Gastroesophageal sphincter (tissue), 3 donors: ENCODE results near the gene UBR4.

Experiments
- EP300 ChIP-seq: sonication (generic); formaldehyde crosslinking; IDR thresholded peaks from one replicate; pipeline ENCODE4 v1.6.1; 2017; ENCODE audit warnings: antibody characterized with exemption, mild to moderate bottlenecking
- POLR2A ChIP-seq, 2 donors: fragments of 450-650 bp; IDR thresholded peaks; one replicate each; pipeline ENCODE4 v1.6.1; 2017; ENCODE audit warnings: antibody characterized with exemption in 2 of 2, mild to moderate bottlenecking in 2 of 2, moderate library complexity in 1 of 2
- POLR2AphosphoS5 ChIP-seq: sonication (generic); formaldehyde crosslinking; IDR thresholded peaks from one replicate; pipeline ENCODE4 v1.6.1; 2017; ENCODE audit warnings: antibody characterized with exemption
- TF ChIP-seq, protein P1 (sequence below), 4 experiments: fragments of 200-600 bp in 2 of 4; fragments of 450-650 bp in 2 of 4; sonication (generic) in 1 of 4; IDR thresholded peaks; one replicate each; pipeline ENCODE4 v1.5.1; 2017 to 2019; ENCODE audit warnings: antibody characterized with exemption in 4 of 4, mild to moderate bottlenecking in 2 of 4, moderate library complexity in 2 of 4

DNA sequence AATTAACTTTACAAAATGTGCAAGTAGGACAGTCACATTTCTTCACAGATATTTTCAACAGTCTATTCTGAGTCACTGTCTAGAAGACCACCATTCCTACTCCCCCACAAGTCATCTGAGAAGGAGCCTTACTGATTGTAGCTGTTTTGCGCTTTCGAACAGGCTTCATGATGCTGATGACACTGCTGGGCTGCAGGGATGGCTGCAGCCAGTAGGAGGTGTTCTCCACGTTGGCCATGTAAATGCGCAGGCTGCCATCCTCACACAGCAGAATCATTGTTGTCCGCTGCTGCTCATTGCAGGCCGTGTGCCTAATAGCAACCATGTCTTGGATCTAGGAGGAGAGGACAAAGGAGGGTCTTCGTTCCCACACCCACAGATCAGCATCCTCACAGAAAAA is 56.9 kb downstream of the UBR4 start:
- TF ChIP-seq, protein P1, sequence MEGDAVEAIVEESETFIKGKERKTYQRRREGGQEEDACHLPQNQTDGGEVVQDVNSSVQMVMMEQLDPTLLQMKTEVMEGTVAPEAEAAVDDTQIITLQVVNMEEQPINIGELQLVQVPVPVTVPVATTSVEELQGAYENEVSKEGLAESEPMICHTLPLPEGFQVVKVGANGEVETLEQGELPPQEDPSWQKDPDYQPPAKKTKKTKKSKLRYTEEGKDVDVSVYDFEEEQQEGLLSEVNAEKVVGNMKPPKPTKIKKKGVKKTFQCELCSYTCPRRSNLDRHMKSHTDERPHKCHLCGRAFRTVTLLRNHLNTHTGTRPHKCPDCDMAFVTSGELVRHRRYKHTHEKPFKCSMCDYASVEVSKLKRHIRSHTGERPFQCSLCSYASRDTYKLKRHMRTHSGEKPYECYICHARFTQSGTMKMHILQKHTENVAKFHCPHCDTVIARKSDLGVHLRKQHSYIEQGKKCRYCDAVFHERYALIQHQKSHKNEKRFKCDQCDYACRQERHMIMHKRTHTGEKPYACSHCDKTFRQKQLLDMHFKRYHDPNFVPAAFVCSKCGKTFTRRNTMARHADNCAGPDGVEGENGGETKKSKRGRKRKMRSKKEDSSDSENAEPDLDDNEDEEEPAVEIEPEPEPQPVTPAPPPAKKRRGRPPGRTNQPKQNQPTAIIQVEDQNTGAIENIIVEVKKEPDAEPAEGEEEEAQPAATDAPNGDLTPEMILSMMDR (IDR thresholded peaks at IDR 0.05), result no peak
- TF ChIP-seq POLR2A (IDR thresholded peaks at IDR 0.05), result no peak
- TF ChIP-seq POLR2AphosphoS5, result no peak
- TF ChIP-seq EP300, result no peak
